ENCODE results near the gene CSKMT.
"Not testable (repeated sequence)": the region's sequence is repeated elsewhere in the genome, so short reads cannot be mapped to it uniquely, and the experiment has no call there.

CSKMT gene

DNA sequence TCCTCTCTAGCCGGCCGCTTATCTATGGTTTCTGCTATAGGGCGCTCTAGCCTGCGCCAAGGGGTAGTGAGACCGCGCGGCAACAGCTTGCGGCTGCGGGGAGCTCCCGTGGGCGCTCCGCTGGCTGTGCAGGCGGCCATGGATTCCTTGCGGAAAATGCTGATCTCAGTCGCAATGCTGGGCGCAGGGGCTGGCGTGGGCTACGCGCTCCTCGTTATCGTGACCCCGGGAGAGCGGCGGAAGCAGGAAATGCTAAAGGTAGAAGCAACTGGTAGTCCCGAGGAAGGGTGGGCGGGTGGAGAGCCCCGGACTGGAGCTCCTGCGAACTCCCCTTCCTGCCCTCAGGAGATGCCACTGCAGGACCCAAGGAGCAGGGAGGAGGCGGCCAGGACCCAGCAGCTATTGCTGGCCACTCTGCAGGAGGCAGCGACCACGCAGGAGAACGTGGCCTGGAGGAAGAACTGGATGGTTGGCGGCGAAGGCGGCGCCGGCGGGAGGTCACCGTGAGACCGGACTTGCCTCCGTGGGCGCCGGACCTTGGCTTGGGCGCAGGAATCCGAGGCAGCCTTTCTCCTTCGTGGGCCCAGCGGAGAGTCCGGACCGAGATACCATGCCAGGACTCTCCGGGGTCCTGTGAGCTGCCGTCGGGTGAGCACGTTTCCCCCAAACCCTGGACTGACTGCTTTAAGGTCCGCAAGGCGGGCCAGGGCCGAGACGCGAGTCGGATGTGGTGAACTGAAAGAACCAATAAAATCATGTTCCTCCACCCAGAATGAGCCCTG lies 6.7 kb downstream of the CSKMT start, which contains the start of the genes LBHD1 and UQCC3:
TSS of gene LBHD1 (minus strand) at position 660 of the 782 bp plus-strand sequence. CDS start 2,236 bp downstream, outside the sequence.
TSS of gene UQCC3 (plus strand) at position 66 of the 782 bp plus-strand sequence. CDS start at position 139, 73 bp downstream.
- no peak for TF ChIP-seq CTCF (IDR thresholded peaks at IDR 0.05; ENCODE audit: borderline replicate concordance, insufficient read depth, low read depth, low read length)

GRCh38 chr11:62673196-62673525 lies 8.0 kb downstream of the CSKMT start:
- no peak for TF ChIP-seq CTCF (IDR thresholded peaks at IDR 0.05; ENCODE audit: borderline replicate concordance, insufficient read depth, low read depth, low read length)
- H3K4me3 ChIP-seq (ENCODE audit: low read depth, low read length) = no peak overlapping the region

More for the DNA sequence above, 6.7 kb downstream of the CSKMT start, which contains the start of the genes LBHD1 and UQCC3:
- peak within 1 kb of the TSS; percentile 95 for H3K4me3 ChIP-seq (ENCODE audit: low read depth, low read length)

DNA sequence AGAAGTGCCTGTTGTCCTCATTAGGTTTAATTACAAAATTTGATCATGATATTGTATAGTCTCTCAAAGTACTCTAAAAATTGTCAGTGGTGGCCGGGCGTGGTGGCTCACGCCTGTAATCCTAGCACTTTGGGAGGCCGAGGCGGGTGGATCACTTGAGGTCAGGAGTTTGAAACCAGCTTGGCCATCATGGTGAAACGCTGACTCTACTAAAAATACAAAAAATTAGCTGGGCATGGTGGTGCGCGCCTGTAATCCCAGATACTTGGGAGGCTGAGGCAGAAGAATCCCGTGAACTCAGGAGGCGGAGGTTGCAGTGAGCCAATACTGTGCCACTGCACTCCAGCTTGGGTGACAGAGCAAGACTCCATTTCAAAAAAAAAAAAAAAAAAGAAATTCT lies 10.3 kb downstream of the CSKMT start:
- H3K4me3 ChIP-seq (ENCODE audit: low read depth, low read length) = not testable (repeated sequence)

GRCh38 chr11:62676698-62677097 lies 11.6 kb downstream of the CSKMT start:
- H3K4me3 ChIP-seq (ENCODE audit: low read depth, low read length) = no peak overlapping the region
- no peak for TF ChIP-seq CTCF (IDR thresholded peaks at IDR 0.05; ENCODE audit: borderline replicate concordance, insufficient read depth, low read depth, low read length)

DNA sequence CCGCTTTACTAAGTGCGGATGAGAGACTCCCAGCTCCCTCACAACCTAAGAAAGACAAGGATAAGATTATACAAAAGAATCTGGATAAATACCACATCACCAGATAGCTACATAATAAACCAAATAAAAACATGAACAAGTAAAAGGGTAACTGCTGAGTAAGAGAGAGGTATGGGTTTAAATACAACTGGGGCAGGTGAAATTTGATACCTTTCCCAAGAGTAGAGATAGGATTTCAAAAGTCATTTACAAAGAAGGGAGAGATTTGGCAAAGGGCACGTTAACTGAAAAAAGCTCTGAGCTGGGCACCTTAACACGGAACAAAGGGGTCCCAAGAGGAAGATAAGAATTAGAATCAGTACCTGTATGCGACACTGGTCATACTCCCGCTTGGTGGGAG lies 12.0 kb downstream of the CSKMT start:
- H3K4me3 ChIP-seq (ENCODE audit: low read depth, low read length) = no peak overlapping the region
- TF ChIP-seq CTCF (IDR thresholded peaks at IDR 0.05; ENCODE audit: borderline replicate concordance, insufficient read depth, low read depth, low read length) = no peak

GRCh38 chr11:62677714-62678113 lies 12.6 kb downstream of the CSKMT start:
- no peak for TF ChIP-seq CTCF (IDR thresholded peaks at IDR 0.05; ENCODE audit: borderline replicate concordance, insufficient read depth, low read depth, low read length)
- H3K4me3 ChIP-seq (ENCODE audit: low read depth, low read length) = peak overlapping the region; percentile 86

DNA sequence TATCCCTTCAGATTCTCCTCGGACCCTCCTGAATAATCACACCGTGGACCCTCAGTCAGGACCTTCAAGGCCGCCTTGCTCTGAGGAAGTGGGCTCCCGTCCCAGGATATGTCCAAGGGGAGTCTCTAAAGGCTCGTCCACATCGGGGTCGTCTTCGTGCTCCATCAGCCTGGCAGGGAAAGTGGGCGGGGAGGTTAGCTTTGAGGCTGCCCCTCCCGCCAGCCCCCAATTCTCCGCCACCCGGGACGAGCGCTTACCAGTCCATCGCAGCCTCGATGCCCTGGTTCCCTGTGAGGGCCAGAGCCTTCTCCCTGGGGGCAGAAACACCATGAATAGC lies 13.3 kb downstream of the CSKMT start:
- H3K4me3 ChIP-seq (ENCODE audit: low read depth, low read length) = peak overlapping the region; percentile 86
- TF ChIP-seq CTCF (IDR thresholded peaks at IDR 0.05; ENCODE audit: borderline replicate concordance, insufficient read depth, low read depth, low read length) = no peak
